ENCODE measurements around the gene F8.

DNA sequence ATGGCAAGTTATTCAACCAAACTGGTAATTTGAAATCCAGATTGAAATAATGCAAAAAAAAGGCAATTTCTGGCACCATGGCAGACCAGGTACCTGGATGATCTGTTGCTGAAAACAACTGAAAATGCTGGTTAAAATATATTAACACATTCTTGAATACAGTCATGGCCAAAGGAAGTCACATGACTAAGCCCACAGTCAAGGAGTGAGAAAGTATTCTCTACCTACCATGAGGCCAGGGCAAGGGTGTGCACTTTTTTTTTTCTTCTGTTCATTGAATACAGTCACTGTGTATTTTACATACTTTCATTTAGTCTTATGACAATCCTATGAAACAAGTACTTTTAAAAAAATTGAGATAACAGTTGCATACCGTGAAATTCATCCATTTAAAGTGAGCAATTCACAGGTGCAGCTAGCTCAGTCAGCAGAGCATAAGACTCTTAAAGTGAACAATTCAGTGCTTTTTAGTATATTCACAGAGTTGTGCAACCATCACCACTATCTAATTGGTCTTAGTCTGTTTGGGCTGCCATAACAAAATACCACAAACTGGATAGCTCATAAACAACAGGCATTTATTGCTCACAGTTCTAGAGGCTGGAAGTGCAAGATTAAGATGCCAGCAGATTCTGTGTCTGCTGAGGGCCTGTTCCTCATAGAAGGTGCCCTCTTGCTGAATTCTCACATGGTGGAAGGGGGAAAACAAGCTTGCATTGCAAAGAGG lies 212.4 kb downstream of the F8 start:
- TF ChIP-seq, protein P1, sequence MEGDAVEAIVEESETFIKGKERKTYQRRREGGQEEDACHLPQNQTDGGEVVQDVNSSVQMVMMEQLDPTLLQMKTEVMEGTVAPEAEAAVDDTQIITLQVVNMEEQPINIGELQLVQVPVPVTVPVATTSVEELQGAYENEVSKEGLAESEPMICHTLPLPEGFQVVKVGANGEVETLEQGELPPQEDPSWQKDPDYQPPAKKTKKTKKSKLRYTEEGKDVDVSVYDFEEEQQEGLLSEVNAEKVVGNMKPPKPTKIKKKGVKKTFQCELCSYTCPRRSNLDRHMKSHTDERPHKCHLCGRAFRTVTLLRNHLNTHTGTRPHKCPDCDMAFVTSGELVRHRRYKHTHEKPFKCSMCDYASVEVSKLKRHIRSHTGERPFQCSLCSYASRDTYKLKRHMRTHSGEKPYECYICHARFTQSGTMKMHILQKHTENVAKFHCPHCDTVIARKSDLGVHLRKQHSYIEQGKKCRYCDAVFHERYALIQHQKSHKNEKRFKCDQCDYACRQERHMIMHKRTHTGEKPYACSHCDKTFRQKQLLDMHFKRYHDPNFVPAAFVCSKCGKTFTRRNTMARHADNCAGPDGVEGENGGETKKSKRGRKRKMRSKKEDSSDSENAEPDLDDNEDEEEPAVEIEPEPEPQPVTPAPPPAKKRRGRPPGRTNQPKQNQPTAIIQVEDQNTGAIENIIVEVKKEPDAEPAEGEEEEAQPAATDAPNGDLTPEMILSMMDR (conservative IDR thresholded peaks at IDR 0.05; ENCODE audit: low read depth, low read length): no peak
- TF ChIP-seq POLR2A (IDR thresholded peaks at IDR 0.05; ENCODE audit: low read depth, low read length) (no peak), MAFK (IDR thresholded peaks at IDR 0.05; ENCODE audit: low read depth, low read length) (no peak), MXI1 (IDR thresholded peaks at IDR 0.05; ENCODE audit: borderline replicate concordance, low read depth, low read length) (no peak), RAD21 (IDR thresholded peaks at IDR 0.05; ENCODE audit: low read length) (no peak), FOS (IDR thresholded peaks at IDR 0.05; ENCODE audit: low read depth, low read length) (no peak), RFX5 (IDR thresholded peaks at IDR 0.05; ENCODE audit: low read depth, low read length) (no peak), USF2 (IDR thresholded peaks at IDR 0.05; ENCODE audit: low read depth, low read length) (no peak), RCOR1 (IDR thresholded peaks at IDR 0.05; ENCODE audit: insufficient replicate concordance, low read length) (no peak), CEBPB (IDR thresholded peaks at IDR 0.05; ENCODE audit: low read depth, low read length) (peak; percentile 63), SMC3 (IDR thresholded peaks at IDR 0.05; ENCODE audit: low read depth, low read length) (no peak), BHLHE40 (IDR thresholded peaks at IDR 0.05; ENCODE audit: low read depth, low read length) (no peak)
